GM23338 (cell line): ENCODE data around the gene GALNT14. TPM values are rescaled to one million over a fixed set of nuclear protein-coding genes. Genes with fewer than 3 reads are reported as not detected.

ENCODE experiments used
- ATAC-seq: fragments of 200-7000 bp; cut with Tn5 transposase; 3 replicates; pipeline ENCODE4 v1.9.1; 2020
- DNase-seq: peaks from one replicate; pipeline ENCODE4 v3.0.0-alpha.2; 2015; ENCODE audit warnings: low spot score
- H2AFZ ChIP-seq: fragments of 200-600 bp; sonication (generic); 2 replicates; pipeline ENCODE4 v1.8.0; 2016; ENCODE audit warnings: antibody characterized with exemption, mild to moderate bottlenecking, moderate library complexity
- H3F3A ChIP-seq: fragments of 200-600 bp; sonication (generic); replicated peaks from 2 replicates; pipeline ENCODE4 v1.8.0; 2017; ENCODE audit warnings: antibody characterized with exemption, mixed run types, low read depth
- H3K27ac ChIP-seq: fragments of 200-600 bp; sonication (generic); 2 replicates; pipeline ENCODE4 v1.6.1; 2016; ENCODE audit warnings: low read depth
- H3K27me3 ChIP-seq: fragments of 200-600 bp; sonication (generic); 2 replicates; pipeline ENCODE4 v1.8.0; 2016; ENCODE audit warnings: mild to moderate bottlenecking, mixed run types, moderate library complexity; ENCODE audit not compliant: insufficient read depth
- H3K36me3 ChIP-seq: fragments of 200-600 bp; sonication (generic); 2 replicates; pipeline ENCODE4 v1.8.0; 2016; ENCODE audit warnings: mild to moderate bottlenecking; ENCODE audit not compliant: insufficient read depth
- H3K4me1 ChIP-seq: fragments of 200-600 bp; sonication (generic); 2 replicates; pipeline ENCODE4 v1.8.0; 2016; ENCODE audit warnings: mild to moderate bottlenecking, moderate library complexity; ENCODE audit not compliant: insufficient read depth
- H3K4me2 ChIP-seq: fragments of 200-600 bp; sonication (generic); 2 replicates; pipeline ENCODE4 v1.7.1; 2017; ENCODE audit warnings: mixed run types
- H3K4me3 ChIP-seq: fragments of 200-600 bp; sonication (generic); 2 replicates; pipeline ENCODE4 v1.6.1; 2016; ENCODE audit warnings: mixed run types
- H3K79me2 ChIP-seq: fragments of 200-600 bp; sonication (generic); replicated peaks from 2 replicates; pipeline ENCODE4 v1.8.0; 2017; ENCODE audit warnings: mild to moderate bottlenecking; ENCODE audit not compliant: insufficient read depth
- H3K9me2 ChIP-seq: fragments of 200-600 bp; sonication (generic); 2 replicates; pipeline ENCODE4 v1.8.0; 2017; ENCODE audit not compliant: insufficient read depth
- H4K20me1 ChIP-seq: fragments of 200-600 bp; sonication (generic); replicated peaks from 2 replicates; pipeline ENCODE4 v1.8.0; 2017; ENCODE audit warnings: mild to moderate bottlenecking; ENCODE audit not compliant: insufficient read depth
- H3K27ac Mint-ChIP-seq: 2 replicates; pipeline ENCODE4 v1.8.0; 2020; ENCODE audit warnings: inconsistent platforms, mild to moderate bottlenecking, moderate library complexity, mixed read lengths
- H3K27me3 Mint-ChIP-seq: 3 replicates; pipeline ENCODE4 v1.8.0; 2022; ENCODE audit warnings: low read depth, mild to moderate bottlenecking, moderate library complexity, mixed read lengths, inconsistent platforms; ENCODE audit not compliant: insufficient read depth, poor library complexity
- H3K36me3 Mint-ChIP-seq: 3 replicates; pipeline ENCODE4 v1.8.0; 2021; ENCODE audit warnings: low read depth, mild to moderate bottlenecking, inconsistent platforms, moderate library complexity, mixed read lengths
- H3K4me1 Mint-ChIP-seq: 3 replicates; pipeline ENCODE4 v1.8.0; 2020; ENCODE audit warnings: mild to moderate bottlenecking, inconsistent platforms, mixed read lengths
- H3K4me3 Mint-ChIP-seq: 3 replicates; pipeline ENCODE4 v1.8.0; 2021; ENCODE audit warnings: moderate library complexity, mild to moderate bottlenecking, inconsistent platforms, mixed read lengths
- H3K9me3 Mint-ChIP-seq: 3 replicates; pipeline ENCODE4 v1.8.0; 2020; ENCODE audit warnings: moderate library complexity, mild to moderate bottlenecking, inconsistent platforms, mixed read lengths
- CREB1 ChIP-seq: fragments of 250-450 bp; sonication (Bioruptor Pico); IDR thresholded peaks from 2 replicates; pipeline ENCODE4 v1.5.0; 2020; ENCODE audit warnings: low read depth, mild to moderate bottlenecking, moderate library complexity
- CTCF ChIP-seq, 2 experiments: fragments of 200-600 bp in 1 of 2; sonication (generic) in 1 of 2; conservative IDR thresholded peaks; 2 replicates each; pipeline versions ENCODE4 v1.5.1 to v1.6.1; 2016 to 2017; ENCODE audit warnings: antibody characterized with exemption in 2 of 2, low read depth in 2 of 2, mild to moderate bottlenecking in 2 of 2, moderate library complexity in 1 of 2
- ETS1 ChIP-seq: IDR thresholded peaks from 2 replicates; pipeline ENCODE4 v1.6.1; 2016; ENCODE audit warnings: antibody characterized with exemption
- EZH2phosphoT487 ChIP-seq: fragments of 200-600 bp; sonication (generic); IDR thresholded peaks from one replicate; pipeline ENCODE4 v1.8.1; 2018; ENCODE audit warnings: antibody characterized with exemption; ENCODE audit not compliant: unreplicated experiment
- JUNB ChIP-seq: IDR thresholded peaks from one replicate; pipeline ENCODE4 v1.6.1; 2016; ENCODE audit warnings: antibody characterized with exemption; ENCODE audit not compliant: unreplicated experiment
- NANOG ChIP-seq: IDR thresholded peaks from 2 replicates; pipeline ENCODE4 v1.6.1; 2016; ENCODE audit warnings: antibody characterized with exemption, borderline replicate concordance
- POLR2AphosphoS5 ChIP-seq: IDR thresholded peaks from 2 replicates; pipeline ENCODE4 v1.6.1; 2016; ENCODE audit warnings: antibody characterized with exemption, low read depth
- REST ChIP-seq: IDR thresholded peaks from one replicate; pipeline ENCODE4 v1.6.1; 2018; ENCODE audit warnings: antibody characterized with exemption; ENCODE audit not compliant: unreplicated experiment
- STAT1 ChIP-seq: IDR thresholded peaks from one replicate; pipeline ENCODE4 v1.6.1; 2016; ENCODE audit warnings: antibody characterized with exemption; ENCODE audit not compliant: unreplicated experiment
- ZNF114 ChIP-seq: fragments of 250-450 bp; sonication (Bioruptor Pico); IDR thresholded peaks from 2 replicates; pipeline ENCODE4 v1.5.0; 2020; ENCODE audit warnings: mild to moderate bottlenecking, moderate library complexity
- ZNF331 ChIP-seq: fragments of 250-450 bp; sonication (Bioruptor Pico); IDR thresholded peaks from 2 replicates; pipeline ENCODE4 v1.5.0; 2020; ENCODE audit warnings: low read depth, mild to moderate bottlenecking, moderate library complexity
- ZNF462 ChIP-seq: fragments of 250-450 bp; sonication (Bioruptor Pico); IDR thresholded peaks from 2 replicates; pipeline ENCODE4 v1.5.0; 2020; ENCODE audit warnings: mild to moderate bottlenecking, moderate library complexity
- polyA plus RNA-seq: library from polyadenylated mRNA; unstranded; fragments of >200 nt; fragmentation: Nextera tagmentation; extraction: Ambion mirVana; gene quantifications from 2 replicates; pipeline ENCODE4 v1.2.1, GENCODE V29; 2016
- total RNA-seq: library from RNA; depleted of rRNA; stranded (reverse); fragments of >200 nt; shearing (Covaris generic); gene quantifications from 2 replicates; pipeline ENCODE4 v1.2.3, GENCODE V29; 2014

Gene GALNT14
- total and polyA plus RNA-seq, 2 experiments from 2014 or later, result 5.4 to 7.7 TPM

- TF ChIP-seq ETS1 (no peak), JUNB (no peak)
Measured at GRCh38 chr2:31014516-31014915, 123.7 kb downstream of the GALNT14 start (continued).

- no peak for DNase-seq
- no peaks in the 10 kb centered on the region for H3K36me3 ChIP-seq
- H3F3A ChIP-seq, result no peaks in the 10 kb centered on the region
- no peaks in the 10 kb centered on the region for H4K20me1 ChIP-seq
- Mint-ChIP-seq H3K4me1 (peaks cover 19% of the 10 kb centered on the region), H3K27ac (no peak overlapping the region), H3K36me3 (no peaks in the 10 kb centered on the region), H3K9me3 (peaks cover 3% of the 10 kb centered on the region; the same call in 1 of the 3 replicates), H3K27me3 (peaks cover 10% of the 10 kb centered on the region), H3K4me3 (no peak overlapping the region)
- no peak overlapping the region for H3K4me2 ChIP-seq
- no peak overlapping the region for H3K4me3 ChIP-seq
- ATAC-seq, result no peak
- 0 out of 2 replicates have a peak, but pooled peaks cover 9% of the 10 kb centered on the region for H3K9me2 ChIP-seq
- H3K79me2 ChIP-seq, result no peaks in the 10 kb centered on the region
- no peak overlapping the region for H3K27ac ChIP-seq
- H3K4me1 ChIP-seq, result no peaks in the 10 kb centered on the region
- H3K27me3 ChIP-seq, result no peaks in the 10 kb centered on the region
- H2AFZ ChIP-seq, result no peak overlapping the region
- no peak for TF ChIP-seq REST
- TF ChIP-seq ZNF331, result no peak
- TF ChIP-seq EZH2phosphoT487, result no peak
- TF ChIP-seq CTCF (conservative IDR thresholded peaks at IDR 0.05; ENCODE audit: low read depth in 2 of 2), result no peak
- no peak for TF ChIP-seq ZNF114 (CRISPR knock-in tag)
- TF ChIP-seq ZNF462 (CRISPR knock-in tag), result no peak
- TF ChIP-seq ETS1, result no peak
- no peak for TF ChIP-seq STAT1
- TF ChIP-seq NANOG, result no peak
- TF ChIP-seq CREB1, result no peak
- TF ChIP-seq JUNB, result no peak
- no peak for TF ChIP-seq POLR2AphosphoS5
Measured at GRCh38 chr2:31013301-31013700, 124.9 kb downstream of the GALNT14 start.
